DND-41 (cell line): Measurements from ENCODE around the gene NEGR1.

Source experiments
- ATAC-seq: fragments of 200-7000 bp; cut with Tn5 transposase; 3 replicates; pipeline ENCODE4 v1.9.1; 2021; ENCODE audit warnings: low read depth; ENCODE audit not compliant: insufficient read depth
- DNase-seq: peaks from one replicate; pipeline ENCODE4 v3.0.0-alpha.2; 2020
- H2AFZ ChIP-seq: 2 replicates; pipeline ENCODE4 v1.6.0; 2012; ENCODE audit warnings: low read depth, low read length
- H3K27ac ChIP-seq: 2 replicates; pipeline ENCODE4 v1.5.1; 2012; ENCODE audit warnings: low read length, inconsistent platforms
- H3K27me3 ChIP-seq: fragments of 200-600 bp; sonication (generic); 2 replicates; pipeline ENCODE4 v1.6.0; 2012; ENCODE audit warnings: low read length, mild to moderate bottlenecking, inconsistent platforms; ENCODE audit not compliant: insufficient read depth, poor library complexity
- H3K36me3 ChIP-seq: 2 replicates; pipeline ENCODE4 v1.5.1; 2012; ENCODE audit warnings: low read length, inconsistent platforms; ENCODE audit not compliant: insufficient read depth
- H3K4me1 ChIP-seq: 2 replicates; pipeline ENCODE4 v1.5.1; 2012; ENCODE audit warnings: mild to moderate bottlenecking, low read length; ENCODE audit not compliant: insufficient read depth
- H3K4me2 ChIP-seq: 2 replicates; pipeline ENCODE4 v1.6.0; 2012; ENCODE audit warnings: mild to moderate bottlenecking, moderate library complexity, low read length, inconsistent platforms; ENCODE audit not compliant: insufficient read depth
- H3K4me3 ChIP-seq, 2 experiments: fragments of 200-600 bp in 1 of 2; shearing (Covaris generic) in 1 of 2; 2 replicates each; pipeline ENCODE4 v1.5.1; 2012 to 2016; ENCODE audit warnings: inconsistent platforms in 2 of 2, low read length in 2 of 2, mild to moderate bottlenecking in 2 of 2, low read depth in 1 of 2, moderate library complexity in 1 of 2
- H3K79me2 ChIP-seq: 2 replicates; pipeline ENCODE4 v1.6.0; 2012; ENCODE audit warnings: low read length, inconsistent platforms; ENCODE audit not compliant: insufficient read depth
- H3K9ac ChIP-seq: 2 replicates; pipeline ENCODE4 v1.6.0; 2012; ENCODE audit warnings: low read depth, mild to moderate bottlenecking, inconsistent platforms, low read length, moderate library complexity
- H3K9me3 ChIP-seq: 2 replicates; pipeline ENCODE4 v1.5.1; 2012; ENCODE audit warnings: low read length, moderate library complexity, mild to moderate bottlenecking, inconsistent platforms; ENCODE audit not compliant: insufficient read depth, severe bottlenecking
- H4K20me1 ChIP-seq: 2 replicates; pipeline ENCODE4 v1.6.0; 2012; ENCODE audit warnings: low read length; ENCODE audit not compliant: insufficient read depth
- EZH2 ChIP-seq: IDR thresholded peaks from 3 replicates; pipeline ENCODE4 v1.6.1; 2012; ENCODE audit warnings: borderline replicate concordance, low read depth, mild to moderate bottlenecking, moderate library complexity, low read length, inconsistent platforms; ENCODE audit not compliant: severe bottlenecking
- TF ChIP-seq, protein P1 (sequence below): IDR thresholded peaks from 2 replicates; pipeline ENCODE4 v1.5.1; 2012; ENCODE audit warnings: borderline replicate concordance, low read length, moderate library complexity, mild to moderate bottlenecking; ENCODE audit not compliant: poor library complexity, severe bottlenecking; ENCODE audit errors: extremely low read depth

Gene NEGR1

DNA sequence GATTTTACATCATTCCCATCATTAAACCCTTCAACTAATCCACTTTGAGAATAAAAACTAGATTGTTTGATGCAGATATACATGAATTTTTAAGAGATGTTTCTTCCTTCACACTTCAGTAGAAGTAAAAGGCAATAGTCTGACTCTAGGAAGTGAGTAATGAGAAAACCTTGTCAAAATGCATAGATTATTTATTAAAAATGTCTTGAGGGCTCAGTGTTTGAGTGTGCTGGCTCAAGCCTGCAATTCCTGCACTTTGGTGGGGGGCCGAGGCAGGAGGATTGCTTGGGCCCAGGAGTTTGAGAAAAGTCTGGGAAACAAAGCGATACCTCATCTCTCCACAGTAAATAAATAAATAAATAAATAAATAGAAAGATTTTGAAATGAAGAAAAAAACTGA is 177.1 kb downstream of the NEGR1 start:
- no peak overlapping the region for H3K27ac ChIP-seq
- no peaks in the 10 kb centered on the region for H3K27me3 ChIP-seq
- no peak overlapping the region for H3K4me3 ChIP-seq
- H3K4me2 ChIP-seq, result no peak overlapping the region
- no peaks in the 10 kb centered on the region for H3K36me3 ChIP-seq
- no peak overlapping the region for H2AFZ ChIP-seq
- no peaks in the 10 kb centered on the region for H3K4me1 ChIP-seq
- no peaks in the 10 kb centered on the region for H4K20me1 ChIP-seq
- ATAC-seq (no peak), DNase-seq (no peak)
- no peak for TF ChIP-seq EZH2
- TF ChIP-seq, protein P1, sequence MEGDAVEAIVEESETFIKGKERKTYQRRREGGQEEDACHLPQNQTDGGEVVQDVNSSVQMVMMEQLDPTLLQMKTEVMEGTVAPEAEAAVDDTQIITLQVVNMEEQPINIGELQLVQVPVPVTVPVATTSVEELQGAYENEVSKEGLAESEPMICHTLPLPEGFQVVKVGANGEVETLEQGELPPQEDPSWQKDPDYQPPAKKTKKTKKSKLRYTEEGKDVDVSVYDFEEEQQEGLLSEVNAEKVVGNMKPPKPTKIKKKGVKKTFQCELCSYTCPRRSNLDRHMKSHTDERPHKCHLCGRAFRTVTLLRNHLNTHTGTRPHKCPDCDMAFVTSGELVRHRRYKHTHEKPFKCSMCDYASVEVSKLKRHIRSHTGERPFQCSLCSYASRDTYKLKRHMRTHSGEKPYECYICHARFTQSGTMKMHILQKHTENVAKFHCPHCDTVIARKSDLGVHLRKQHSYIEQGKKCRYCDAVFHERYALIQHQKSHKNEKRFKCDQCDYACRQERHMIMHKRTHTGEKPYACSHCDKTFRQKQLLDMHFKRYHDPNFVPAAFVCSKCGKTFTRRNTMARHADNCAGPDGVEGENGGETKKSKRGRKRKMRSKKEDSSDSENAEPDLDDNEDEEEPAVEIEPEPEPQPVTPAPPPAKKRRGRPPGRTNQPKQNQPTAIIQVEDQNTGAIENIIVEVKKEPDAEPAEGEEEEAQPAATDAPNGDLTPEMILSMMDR, result no peak
- H3K79me2 ChIP-seq, result no peaks in the 10 kb centered on the region
- H3K9ac ChIP-seq, result no peak overlapping the region
- H3K9me3 ChIP-seq, result no peaks in the 10 kb centered on the region

DNA sequence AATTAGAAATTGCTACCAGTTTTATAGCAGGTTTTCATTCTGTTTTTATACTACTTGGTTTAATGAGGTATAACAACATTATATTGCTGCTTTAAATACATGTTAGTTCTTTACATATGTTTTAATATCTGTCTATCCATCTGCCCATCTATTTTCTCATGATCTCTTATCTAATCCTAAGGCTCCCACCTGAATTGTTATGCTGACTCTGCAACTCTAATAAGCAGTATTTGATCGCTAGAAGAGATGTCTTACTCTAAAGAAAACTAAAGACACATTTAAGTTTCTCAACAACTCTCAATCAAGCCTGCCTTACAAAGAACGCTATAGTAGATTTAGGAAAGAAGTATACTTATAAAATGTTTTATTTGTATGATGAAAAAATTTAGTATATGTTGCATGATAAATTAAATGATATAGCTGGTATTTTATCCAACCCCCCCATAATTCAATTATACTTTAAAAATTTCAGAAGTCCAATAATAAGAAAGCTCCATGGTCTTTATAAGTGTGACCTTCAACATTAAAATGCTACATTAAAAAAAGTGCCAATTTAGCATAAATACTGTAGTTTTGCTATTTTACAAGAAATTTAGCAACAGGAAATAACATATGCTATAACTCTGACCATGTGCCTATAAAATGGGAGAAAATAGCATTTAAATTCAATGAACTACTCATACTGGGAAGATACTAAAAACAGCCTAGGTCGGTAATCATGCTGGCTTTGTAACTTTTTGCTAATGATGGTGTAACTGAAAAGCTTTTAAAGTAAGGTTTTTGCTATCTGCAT is 180.3 kb downstream of the NEGR1 start:
- no peaks in the 10 kb centered on the region for H3K9me3 ChIP-seq
- TF ChIP-seq EZH2, result no peak
- TF ChIP-seq, protein P1, result no peak
- no peak overlapping the region for H3K4me3 ChIP-seq
- no peak for ATAC-seq
- H3K27me3 ChIP-seq, result no peaks in the 10 kb centered on the region
- H3K36me3 ChIP-seq, result no peaks in the 10 kb centered on the region
- no peak overlapping the region for H3K4me2 ChIP-seq
- no peaks in the 10 kb centered on the region for H3K4me1 ChIP-seq
- H4K20me1 ChIP-seq, result no peaks in the 10 kb centered on the region
- H3K79me2 ChIP-seq, result no peaks in the 10 kb centered on the region
- no peak overlapping the region for H2AFZ ChIP-seq
- H3K27ac ChIP-seq, result no peak overlapping the region
- H3K9ac ChIP-seq, result no peak overlapping the region
- DNase-seq, result no peak

DNA sequence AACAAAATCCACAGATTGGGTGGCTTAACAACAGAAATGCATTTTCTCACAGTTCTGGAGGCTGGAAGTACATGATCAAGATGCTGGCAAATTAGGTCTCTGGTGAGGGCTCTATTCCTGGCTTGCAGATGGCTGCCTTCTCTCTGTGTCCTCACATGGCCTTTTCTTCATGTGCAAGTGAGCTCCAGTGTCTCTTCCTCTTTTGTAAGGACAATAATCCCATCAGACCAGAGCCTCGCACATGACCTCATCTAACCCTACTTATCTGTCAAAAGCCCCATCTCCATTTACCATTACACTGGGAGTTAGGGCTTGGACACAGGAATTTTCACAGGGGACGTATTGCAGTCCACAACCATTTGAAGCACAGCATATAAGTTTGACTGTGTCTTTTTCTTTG is 181.6 kb downstream of the NEGR1 start:
- H3K27me3 ChIP-seq, result no peaks in the 10 kb centered on the region
- no peak overlapping the region for H3K9ac ChIP-seq
- no peaks in the 10 kb centered on the region for H3K4me1 ChIP-seq
- no peaks in the 10 kb centered on the region for H4K20me1 ChIP-seq
- no peaks in the 10 kb centered on the region for H3K36me3 ChIP-seq
- H3K27ac ChIP-seq, result no peak overlapping the region
- H2AFZ ChIP-seq, result no peak overlapping the region
- no peak overlapping the region for H3K4me3 ChIP-seq
- no peak overlapping the region for H3K4me2 ChIP-seq
- no peak for ATAC-seq
- TF ChIP-seq, protein P1, result no peak
- no peak for TF ChIP-seq EZH2
- no peak for DNase-seq
- no peaks in the 10 kb centered on the region for H3K9me3 ChIP-seq
- H3K79me2 ChIP-seq, result no peaks in the 10 kb centered on the region
